ENCODE measurements around the gene CCNQ. TPM values are rescaled to one million over a fixed set of nuclear protein-coding genes. Genes with fewer than 3 reads are reported as not detected.

The CCNQ gene
- total and polyA plus RNA-seq, 2 of the 8 experiments (the other 6 are each of a cell fraction or from before 2014, with no cell fraction given): 16.6 to 32.1 TPM

DNA sequence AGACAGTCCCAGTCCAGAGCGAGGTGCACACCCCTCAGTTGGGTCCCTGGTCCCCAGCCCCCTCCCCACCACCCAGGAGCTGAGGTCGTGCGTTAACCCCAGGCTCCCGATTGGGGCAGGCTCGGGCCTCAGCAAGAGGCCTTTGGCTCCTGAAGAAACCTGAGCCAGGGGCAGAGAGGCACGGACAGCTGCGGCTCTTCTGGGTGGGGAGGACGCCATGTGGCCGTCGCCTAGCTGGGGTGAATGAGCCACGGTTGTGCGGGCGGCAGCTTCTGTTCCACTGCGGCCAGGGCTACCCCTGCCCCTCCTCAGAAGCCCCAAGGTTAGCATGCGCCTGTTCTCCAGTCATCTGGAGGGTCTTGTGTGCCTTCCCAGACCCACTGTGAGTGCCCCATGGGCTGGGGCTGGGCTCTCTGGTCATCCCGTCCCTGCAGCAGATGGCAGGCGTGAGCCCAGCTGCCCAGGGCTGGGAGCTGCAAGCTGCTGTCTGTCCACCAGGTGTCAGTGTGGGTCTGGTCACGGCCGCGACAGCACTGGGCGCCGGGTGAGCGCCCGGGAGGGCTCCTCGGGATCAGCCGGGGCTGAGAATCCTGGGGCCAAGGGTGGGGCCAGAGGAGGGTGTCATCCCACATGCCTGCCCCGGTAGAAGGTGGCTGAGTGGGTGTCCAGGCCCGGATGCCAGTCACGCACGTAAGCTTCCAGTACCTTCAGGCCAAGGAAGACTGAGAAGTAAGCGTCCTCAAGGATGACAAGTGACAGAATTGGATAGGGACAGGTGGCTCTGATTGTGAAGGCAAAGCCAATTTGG lies 59.6 kb downstream of the CCNQ start (continued):
- TF ChIP-seq RAD21 (IDR thresholded peaks at IDR 0.05 in 1 of 2, conservative IDR thresholded peaks at IDR 0.05 in 1 of 2; ENCODE audit: low read depth in 2 of 2, low read length in 2 of 2) (peak; percentile 66 to 81), CBX5 (IDR thresholded peaks at IDR 0.05; ENCODE audit: low read depth, low read length) (no peak), FOSL1 (IDR thresholded peaks at IDR 0.05; ENCODE audit: insufficient read depth, low read depth, low read length) (no peak), TCF12 (IDR thresholded peaks at IDR 0.05; ENCODE audit: low read depth, low read length) (no peak), CEBPB (IDR thresholded peaks at IDR 0.05; ENCODE audit: low read depth, low read length) (no peak)

Data from H1 (cell line).